HG02884 (cell line): ENCODE measurements around the gene TBC1D22B.
"Not testable (repeated sequence)": the region's sequence is repeated elsewhere in the genome, so short reads cannot be mapped to it uniquely, and the experiment has no call there.

Experiments
- ATAC-seq: cut with Tn5 transposase; IDR thresholded peaks from one replicate; pipeline ENCODE4 v1.9.1; 2021; ENCODE audit warnings: mild to moderate bottlenecking, moderate library complexity; ENCODE audit not compliant: unreplicated experiment

Gene TBC1D22B

GRCh38 chr6:37317312-37318038 is 59.9 kb downstream of the TBC1D22B start:
- ATAC-seq: no peak

- no peak for ATAC-seq
These were observed 61.6 kb downstream of the TBC1D22B start for GRCh38 chr6:37319156-37319555.

- no peak for ATAC-seq
These were observed 62.4 kb downstream of the TBC1D22B start for GRCh38 chr6:37319856-37320480.

- no peak for ATAC-seq
These were observed 63.1 kb downstream of the TBC1D22B start for GRCh38 chr6:37320646-37321045.

GRCh38 chr6:37321101-37321500 is 63.5 kb downstream of the TBC1D22B start:
- ATAC-seq: no peak

- no peak for ATAC-seq
These were observed 64.2 kb downstream of the TBC1D22B start for GRCh38 chr6:37321516-37322415.

- ATAC-seq: no peak
These were observed 66.0 kb downstream of the TBC1D22B start for GRCh38 chr6:37323580-37323979.

GRCh38 chr6:37324131-37325033 is 66.8 kb downstream of the TBC1D22B start:
- no peak for ATAC-seq

GRCh38 chr6:37330345-37330744 is 72.8 kb downstream of the TBC1D22B start:
- not testable (repeated sequence) for ATAC-seq

GRCh38 chr6:37331047-37331446 is 73.5 kb downstream of the TBC1D22B start:
- ATAC-seq: no peak

- ATAC-seq: no peak
These were observed 75.3 kb downstream of the TBC1D22B start for GRCh38 chr6:37332894-37333293.

GRCh38 chr6:37334047-37334446 is 76.5 kb downstream of the TBC1D22B start:
- ATAC-seq: no peak

- ATAC-seq: not testable (repeated sequence)
These were observed 80.7 kb downstream of the TBC1D22B start for GRCh38 chr6:37338317-37338716.

GRCh38 chr6:37338745-37339255 is 81.2 kb downstream of the TBC1D22B start:
- no peak for ATAC-seq

GRCh38 chr6:37339741-37340638 is 82.4 kb downstream of the TBC1D22B start:
- ATAC-seq: no peak

- no peak for ATAC-seq
These were observed 83.0 kb downstream of the TBC1D22B start for GRCh38 chr6:37340639-37340943.

- no peak for ATAC-seq
These were observed 85.7 kb downstream of the TBC1D22B start for GRCh38 chr6:37343248-37343647.

GRCh38 chr6:37344308-37344707 is 86.7 kb downstream of the TBC1D22B start:
- ATAC-seq: no peak

- ATAC-seq: not testable (repeated sequence)
These were observed 88.2 kb downstream of the TBC1D22B start for GRCh38 chr6:37345804-37346203.
